SU-DHL-6 (cell line): Measurements from ENCODE around the gene NMUR2.

Experiments used
- H2AFZ ChIP-seq: fragments of 200-600 bp; sonication (generic); 2 replicates; pipeline ENCODE4 v1.6.1; 2014; ENCODE audit warnings: low read depth, mild to moderate bottlenecking, moderate library complexity, mixed read lengths, antibody characterized with exemption, low read length; ENCODE audit not compliant: severe bottlenecking
- H3F3A ChIP-seq: fragments of 200-600 bp; shearing (Covaris generic); 2 replicates; pipeline ENCODE4 v1.6.0; 2016; ENCODE audit warnings: antibody characterized with exemption, mild to moderate bottlenecking; ENCODE audit not compliant: insufficient read depth
- H3K27ac ChIP-seq: fragments of 200-600 bp; sonication (generic); 2 replicates; pipeline ENCODE4 v1.5.1; 2016; ENCODE audit warnings: low read depth, mild to moderate bottlenecking, low read length, moderate library complexity, mixed read lengths
- H3K27me3 ChIP-seq: fragments of 200-600 bp; sonication (generic), shearing (Covaris generic); 2 replicates; pipeline ENCODE4 v1.6.0; 2014; ENCODE audit warnings: mild to moderate bottlenecking, low read length
- H3K36me3 ChIP-seq: fragments of 200-600 bp; sonication (generic); 2 replicates; pipeline ENCODE4 v1.6.1; 2014; ENCODE audit warnings: mild to moderate bottlenecking, low read length, mixed read lengths
- H3K4me2 ChIP-seq: fragments of 300-600, 200-600 bp; shearing (Covaris generic), sonication (generic); 2 replicates; pipeline ENCODE4 v1.6.0; 2014; ENCODE audit warnings: low read length, low read depth, mild to moderate bottlenecking; ENCODE audit not compliant: poor library complexity, severe bottlenecking
- H3K4me3 ChIP-seq: fragments of 200-600 bp; sonication (generic); 2 replicates; pipeline ENCODE4 v1.5.1; 2014; ENCODE audit warnings: antibody characterized with exemption, low read length, mild to moderate bottlenecking, mixed read lengths; ENCODE audit not compliant: insufficient read depth, poor library complexity, severe bottlenecking
- H3K79me2 ChIP-seq: fragments of 200-600 bp; sonication (generic); 2 replicates; pipeline ENCODE4 v1.6.1; 2014; ENCODE audit warnings: mild to moderate bottlenecking, low read length, moderate library complexity; ENCODE audit not compliant: insufficient read depth
- H3K9ac ChIP-seq: fragments of 200-600 bp; sonication (generic); 2 replicates; pipeline ENCODE4 v1.7.0; 2014; ENCODE audit warnings: mild to moderate bottlenecking, low read length
- H3K9me2 ChIP-seq: fragments of 200-600 bp; sonication (generic); replicated peaks from 2 replicates; pipeline ENCODE4 v1.6.1; 2014; ENCODE audit warnings: low read length; ENCODE audit not compliant: insufficient read depth
- H3K9me3 ChIP-seq: fragments of 200-600 bp; sonication (generic); 2 replicates; pipeline ENCODE4 v1.6.1; 2014; ENCODE audit warnings: low read length, mixed read lengths; ENCODE audit not compliant: insufficient read depth
- H4K20me1 ChIP-seq: fragments of 200-600 bp; sonication (generic); 2 replicates; pipeline ENCODE4 v1.6.1; 2014; ENCODE audit warnings: low read depth, mild to moderate bottlenecking, antibody characterized with exemption, low read length, moderate library complexity, mixed read lengths
- CTCF ChIP-seq: fragments of 200-600 bp; sonication (generic); IDR thresholded peaks from one replicate; pipeline ENCODE4 v1.5.1; 2017; ENCODE audit warnings: antibody characterized with exemption, mild to moderate bottlenecking, low read length, moderate library complexity; ENCODE audit not compliant: insufficient read depth, poor library complexity, severe bottlenecking
- EZH2phosphoT487 ChIP-seq: fragments of 200-600 bp; sonication (generic), shearing (Covaris generic); conservative IDR thresholded peaks from 2 replicates; pipeline ENCODE4 v1.6.1; 2018; ENCODE audit warnings: mild to moderate bottlenecking, antibody characterized with exemption, low read length, moderate library complexity, mixed read lengths

Gene NMUR2

DNA sequence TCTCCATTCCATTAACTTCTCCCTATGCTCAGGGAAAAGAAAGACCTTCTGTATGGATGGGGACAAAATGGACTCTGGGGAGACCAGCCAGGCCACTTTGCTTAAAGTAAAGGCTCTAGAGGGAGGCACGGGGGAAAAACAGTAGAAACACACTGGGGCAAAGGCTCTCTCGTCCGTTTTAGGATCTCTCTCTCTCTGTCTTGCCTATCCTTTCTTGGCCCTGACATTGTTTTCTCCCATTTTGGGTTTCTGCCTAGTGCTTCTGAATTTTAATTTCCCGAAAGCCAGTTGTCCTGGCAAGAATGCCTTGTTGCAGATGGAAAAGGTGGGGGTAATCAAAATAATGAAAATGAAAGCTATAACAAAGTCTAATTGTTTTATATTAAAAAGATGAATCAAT, 28.2 kb downstream of the NMUR2 start:
- Histone ChIP-seq H3K9me2 (no peaks in the 10 kb centered on the region), H3K9me3 (no peaks in the 10 kb centered on the region), H3K27me3 (no peaks in the 10 kb centered on the region), H3K27ac (no peak overlapping the region), H3K79me2 (no peaks in the 10 kb centered on the region), H3K36me3 (no peaks in the 10 kb centered on the region), H3K4me2 (no peak overlapping the region), H4K20me1 (no peaks in the 10 kb centered on the region), H3K4me3 (no peak overlapping the region), H2AFZ (no peak overlapping the region), H3K9ac (no peak overlapping the region), H3F3A (no peaks in the 10 kb centered on the region)
- TF ChIP-seq EZH2phosphoT487 (no peak), CTCF (no peak)

- Histone ChIP-seq H3K9me3 (no peaks in the 10 kb centered on the region), H3K9ac (no peak overlapping the region), H3K4me2 (no peak overlapping the region), H3F3A (no peaks in the 10 kb centered on the region), H3K27me3 (no peaks in the 10 kb centered on the region), H3K4me3 (no peak overlapping the region), H3K9me2 (no peaks in the 10 kb centered on the region), H4K20me1 (no peaks in the 10 kb centered on the region), H2AFZ (no peak overlapping the region), H3K27ac (no peak overlapping the region), H3K79me2 (no peaks in the 10 kb centered on the region), H3K36me3 (no peaks in the 10 kb centered on the region)
- TF ChIP-seq CTCF (no peak), EZH2phosphoT487 (no peak)
Measured at GRCh38 chr5:152374711-152375275, 30.3 kb downstream of the NMUR2 start.

DNA sequence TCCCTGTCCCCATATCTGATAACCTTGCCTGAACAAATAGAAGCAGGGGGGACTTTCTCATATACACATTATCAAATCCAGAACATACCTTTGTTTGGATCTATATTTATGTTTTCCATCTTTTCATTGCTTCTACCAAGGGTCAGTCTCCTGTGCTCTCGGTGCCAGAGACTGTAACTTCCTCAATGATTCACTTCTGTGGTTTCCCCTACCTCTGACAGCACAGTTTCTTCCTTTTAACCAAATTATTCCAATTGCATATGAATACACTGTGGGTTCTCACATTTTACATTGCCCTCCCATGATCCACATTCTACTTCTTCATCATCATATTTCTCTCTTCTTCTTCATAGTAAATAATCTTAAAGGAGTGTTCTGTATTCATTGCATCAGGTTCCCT, 32.2 kb downstream of the NMUR2 start:
- Histone ChIP-seq H4K20me1 (no peaks in the 10 kb centered on the region), H3K27me3 (no peaks in the 10 kb centered on the region), H3K9me2 (no peaks in the 10 kb centered on the region), H2AFZ (no peak overlapping the region), H3K36me3 (no peaks in the 10 kb centered on the region), H3K4me3 (no peak overlapping the region), H3F3A (no peaks in the 10 kb centered on the region), H3K4me2 (no peak overlapping the region), H3K79me2 (no peaks in the 10 kb centered on the region), H3K9me3 (no peaks in the 10 kb centered on the region), H3K27ac (no peak overlapping the region), H3K9ac (no peak overlapping the region)
- TF ChIP-seq CTCF (no peak), EZH2phosphoT487 (no peak)
